Measurements from ENCODE around the gene RBPJL.

DNA sequence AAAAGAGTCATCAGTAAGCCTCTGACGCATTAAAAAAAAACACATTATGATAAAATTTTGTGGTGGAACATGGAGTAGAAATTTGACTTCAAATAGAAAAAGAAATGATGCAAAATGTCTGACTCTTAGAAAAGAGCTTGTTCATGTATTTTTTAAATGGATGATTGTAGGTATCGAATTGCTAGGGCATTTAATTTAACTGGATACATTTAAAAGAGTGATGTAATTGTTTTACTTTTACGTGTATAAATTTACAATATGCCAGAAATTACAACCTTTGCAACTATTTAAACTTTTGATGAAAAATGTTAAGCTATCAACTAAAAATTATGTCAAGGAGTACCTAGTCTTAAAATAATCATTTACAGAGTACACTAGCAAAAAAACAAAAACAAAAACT is 46.1 kb downstream of the RBPJL start:
- TF ChIP-seq, protein P1, sequence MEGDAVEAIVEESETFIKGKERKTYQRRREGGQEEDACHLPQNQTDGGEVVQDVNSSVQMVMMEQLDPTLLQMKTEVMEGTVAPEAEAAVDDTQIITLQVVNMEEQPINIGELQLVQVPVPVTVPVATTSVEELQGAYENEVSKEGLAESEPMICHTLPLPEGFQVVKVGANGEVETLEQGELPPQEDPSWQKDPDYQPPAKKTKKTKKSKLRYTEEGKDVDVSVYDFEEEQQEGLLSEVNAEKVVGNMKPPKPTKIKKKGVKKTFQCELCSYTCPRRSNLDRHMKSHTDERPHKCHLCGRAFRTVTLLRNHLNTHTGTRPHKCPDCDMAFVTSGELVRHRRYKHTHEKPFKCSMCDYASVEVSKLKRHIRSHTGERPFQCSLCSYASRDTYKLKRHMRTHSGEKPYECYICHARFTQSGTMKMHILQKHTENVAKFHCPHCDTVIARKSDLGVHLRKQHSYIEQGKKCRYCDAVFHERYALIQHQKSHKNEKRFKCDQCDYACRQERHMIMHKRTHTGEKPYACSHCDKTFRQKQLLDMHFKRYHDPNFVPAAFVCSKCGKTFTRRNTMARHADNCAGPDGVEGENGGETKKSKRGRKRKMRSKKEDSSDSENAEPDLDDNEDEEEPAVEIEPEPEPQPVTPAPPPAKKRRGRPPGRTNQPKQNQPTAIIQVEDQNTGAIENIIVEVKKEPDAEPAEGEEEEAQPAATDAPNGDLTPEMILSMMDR (conservative IDR thresholded peaks at IDR 0.05; ENCODE audit: low read length): no peak
- no peak for TF ChIP-seq EZH2phosphoT487 (IDR thresholded peaks at IDR 0.05; ENCODE audit: borderline replicate concordance, low read depth, low read length)

All from OCI-LY7 (cell line).